OCI-LY1 (cell line): ENCODE data around the gene ARHGEF2.
"Not testable (repeated sequence)": the region's sequence is repeated elsewhere in the genome, so short reads cannot be mapped to it uniquely, and the experiment has no call there.

ENCODE experiments used
- H2AFZ ChIP-seq: fragments of 200-600 bp; sonication (generic), shearing (Covaris generic); 2 replicates; pipeline ENCODE4 v1.6.0; 2014; ENCODE audit warnings: antibody characterized with exemption, mild to moderate bottlenecking, low read length
- H3F3A ChIP-seq: fragments of 200-600 bp; sonication (generic), shearing (Covaris generic); 2 replicates; pipeline ENCODE4 v1.6.0; 2014; ENCODE audit warnings: mild to moderate bottlenecking, antibody characterized with exemption, low read length, moderate library complexity; ENCODE audit not compliant: insufficient read depth
- H3K27ac ChIP-seq: fragments of 200-600 bp; sonication (generic); 2 replicates; pipeline ENCODE4 v1.5.1; 2014; ENCODE audit warnings: low read length, mixed run types, mild to moderate bottlenecking, low read depth; ENCODE audit not compliant: poor library complexity, severe bottlenecking
- H3K27me3 ChIP-seq: fragments of 200-600 bp; sonication (generic); 2 replicates; pipeline ENCODE4 v1.6.0; 2014; ENCODE audit warnings: antibody characterized with exemption, mild to moderate bottlenecking, low read length, moderate library complexity; ENCODE audit not compliant: insufficient read depth
- H3K36me3 ChIP-seq: fragments of 200-600 bp; sonication (generic); 2 replicates; pipeline ENCODE4 v1.6.1; 2014; ENCODE audit warnings: mild to moderate bottlenecking, antibody characterized with exemption, low read length, moderate library complexity, mixed read lengths; ENCODE audit not compliant: insufficient read depth
- H3K4me1 ChIP-seq: fragments of 200-600 bp; sonication (generic); 2 replicates; pipeline ENCODE4 v1.5.1; 2014; ENCODE audit warnings: mild to moderate bottlenecking, low read length, moderate library complexity; ENCODE audit not compliant: insufficient read depth, severe bottlenecking
- H3K4me2 ChIP-seq: fragments of 200-600 bp; sonication (generic), shearing (Covaris generic); 2 replicates; pipeline ENCODE4 v1.6.1; 2014; ENCODE audit warnings: low read length
- H3K4me3 ChIP-seq: fragments of 200-600 bp; sonication (generic); 2 replicates; pipeline ENCODE4 v1.5.1; 2014; ENCODE audit warnings: low read length, low read depth, mild to moderate bottlenecking, mixed read lengths; ENCODE audit not compliant: poor library complexity, severe bottlenecking
- H3K79me2 ChIP-seq: fragments of 200-600 bp; shearing (Covaris generic); 2 replicates; pipeline ENCODE4 v1.6.1; 2016; ENCODE audit warnings: mixed run types, low read length, mixed read lengths; ENCODE audit not compliant: insufficient read depth
- H3K9ac ChIP-seq: fragments of 200-600 bp; sonication (generic), shearing (Covaris generic); 2 replicates; pipeline ENCODE4 v1.6.1; 2014; ENCODE audit warnings: mild to moderate bottlenecking, low read length, mixed read lengths
- H3K9me2 ChIP-seq: fragments of 200-600 bp; sonication (generic), shearing (Covaris generic); 2 replicates; pipeline ENCODE4 v1.6.1; 2014; ENCODE audit warnings: low read depth, mild to moderate bottlenecking, low read length, mixed read lengths
- H3K9me3 ChIP-seq: fragments of 200-600 bp; shearing (Covaris generic); 2 replicates; pipeline ENCODE4 v1.6.1; 2014; ENCODE audit warnings: low read length, mixed read lengths
- H4K20me1 ChIP-seq: fragments of 200-600 bp; sonication (generic), shearing (Covaris generic); 2 replicates; pipeline ENCODE4 v1.6.0; 2016; ENCODE audit warnings: mild to moderate bottlenecking, low read length; ENCODE audit not compliant: insufficient read depth
- CTCF ChIP-seq: fragments of 200-600 bp; sonication (generic), shearing (Covaris generic); IDR thresholded peaks from 2 replicates; pipeline ENCODE4 v1.5.1; 2017; ENCODE audit warnings: mild to moderate bottlenecking, antibody characterized with exemption, low read length, moderate library complexity, mixed read lengths
- EZH2 ChIP-seq: fragments of 200-600 bp; sonication (generic), shearing (Covaris generic); IDR thresholded peaks from 2 replicates; pipeline ENCODE4 v1.8.0; 2017; ENCODE audit warnings: borderline replicate concordance, mixed run types, mild to moderate bottlenecking, antibody characterized with exemption, low read length, moderate library complexity, mixed read lengths

Gene ARHGEF2

DNA sequence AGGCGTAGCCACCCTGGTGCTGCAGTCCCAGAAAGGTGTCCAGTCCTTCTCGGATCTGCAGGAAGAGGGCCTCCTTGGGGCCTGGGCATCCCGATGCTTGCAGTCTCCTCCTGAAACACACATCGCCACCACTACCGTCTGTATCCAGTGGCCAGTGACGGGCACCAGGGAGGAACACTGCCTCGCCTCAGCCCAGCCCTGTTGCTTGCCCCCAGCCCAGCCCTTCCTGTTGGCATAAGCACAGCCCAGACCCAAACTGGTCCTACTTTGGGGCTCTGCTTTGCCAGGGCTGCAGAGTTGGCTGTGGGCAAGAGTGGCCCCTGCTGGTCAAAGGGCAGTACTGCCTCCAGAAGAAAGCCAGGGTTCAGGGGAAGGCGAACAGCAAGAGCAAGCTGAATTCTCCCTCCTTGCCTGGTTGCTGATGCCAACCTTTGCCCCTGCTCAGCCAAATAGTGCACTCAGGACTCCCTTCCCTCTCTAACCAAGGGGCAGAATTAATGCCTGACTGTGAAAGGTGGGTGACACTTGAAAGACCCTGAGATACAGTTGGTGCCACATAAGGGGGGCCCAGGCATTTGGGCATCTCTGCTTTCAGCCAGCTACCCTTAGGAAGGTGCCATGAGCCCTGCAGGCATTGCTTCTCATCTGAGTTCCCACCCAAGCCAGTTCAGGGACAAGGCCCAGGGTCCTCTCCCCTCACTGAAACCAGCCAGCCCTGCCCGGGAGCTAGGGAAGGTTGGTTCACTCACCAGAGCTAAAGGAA, 11.1 kb upstream of the ARHGEF2 start:
- H3K9me2 ChIP-seq = no peaks in the 10 kb centered on the region
- H3F3A ChIP-seq = no peaks in the 10 kb centered on the region
- no peaks in the 10 kb centered on the region for H3K36me3 ChIP-seq
- H3K27me3 ChIP-seq = no peaks in the 10 kb centered on the region; the same call in 1 of the 2 replicates
- H3K4me1 ChIP-seq = peaks cover 16% of the 10 kb centered on the region
- H3K9me3 ChIP-seq = no peaks in the 10 kb centered on the region
- H3K79me2 ChIP-seq = no peaks in the 10 kb centered on the region
- no peaks in the 10 kb centered on the region for H4K20me1 ChIP-seq
- H3K4me2 ChIP-seq = peak overlapping the region; percentile 40; the same call in 1 of the 2 replicates
- H2AFZ ChIP-seq = no peak overlapping the region
- peak overlapping the region; percentile 7; the same call in 1 of the 2 replicates for H3K9ac ChIP-seq
- TF ChIP-seq EZH2 (no peak), CTCF (peak; percentile 96)
- no peak overlapping the region for H3K27ac ChIP-seq
- peak overlapping the region; percentile 18 for H3K4me3 ChIP-seq

DNA sequence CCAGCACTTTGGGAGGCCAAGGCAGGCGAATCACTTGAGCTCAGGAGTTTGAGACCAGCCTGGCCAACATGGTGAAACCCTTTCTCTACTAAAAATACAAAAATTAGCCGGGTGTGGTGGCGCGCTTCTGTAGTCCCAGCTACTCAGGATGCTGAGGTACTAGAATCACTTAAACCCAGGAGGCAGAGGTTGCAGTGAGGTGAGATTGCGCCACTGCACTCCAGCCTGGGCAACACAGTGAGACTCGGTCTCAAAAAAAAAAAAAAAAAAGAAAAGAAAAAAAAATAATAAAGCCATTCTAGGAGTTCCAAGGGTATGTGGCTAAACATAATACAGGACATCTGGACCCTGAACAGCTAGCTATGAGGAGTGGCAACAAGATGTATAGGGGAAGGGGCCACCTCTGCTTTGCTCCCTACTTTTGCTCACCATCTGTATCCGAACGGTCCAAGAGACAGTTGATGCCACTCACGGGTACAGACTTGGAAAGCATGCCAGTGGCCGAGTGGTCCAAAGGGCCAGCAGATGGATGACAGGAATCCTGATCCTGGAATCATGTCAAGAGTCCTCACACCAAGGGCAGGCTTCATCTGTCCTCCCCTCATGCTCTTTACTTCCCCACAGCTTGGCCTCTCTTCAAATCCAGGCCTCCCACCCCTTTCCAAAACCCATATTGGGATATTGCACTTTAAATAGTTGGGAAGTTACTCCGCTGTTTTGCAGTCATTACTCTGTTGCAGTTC, 6.7 kb upstream of the ARHGEF2 start:
- peaks cover 54% of the 10 kb centered on the region for H3K4me1 ChIP-seq
- H3K9me3 ChIP-seq, H2AFZ ChIP-seq, H3K79me2 ChIP-seq, H3F3A ChIP-seq, H3K36me3 ChIP-seq, H3K4me3 ChIP-seq, H3K9ac ChIP-seq, H3K27ac ChIP-seq, H3K4me2 ChIP-seq, H3K9me2 ChIP-seq, H4K20me1 ChIP-seq, H3K27me3 ChIP-seq: not testable (repeated sequence)

DNA sequence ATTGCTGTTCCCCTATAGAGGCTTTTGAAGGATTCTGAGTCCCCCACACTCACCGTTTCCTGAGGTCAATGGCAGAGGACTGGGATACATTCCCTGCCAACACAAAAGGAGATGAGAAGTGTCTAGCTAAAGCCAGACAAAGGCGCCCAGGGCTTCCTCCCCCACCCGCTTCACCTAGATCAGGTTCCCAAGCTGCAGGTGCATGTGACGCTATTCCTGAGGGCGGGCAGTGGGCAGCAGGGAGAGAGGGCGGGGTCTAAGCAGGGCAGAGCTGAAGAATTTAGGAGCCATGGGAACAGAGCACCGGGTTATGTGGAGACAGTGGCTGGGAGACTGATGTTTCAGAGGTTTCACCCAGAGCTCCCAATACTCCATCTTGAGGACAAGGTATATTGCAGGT, 6.0 kb upstream of the ARHGEF2 start:
- no peaks in the 10 kb centered on the region for H4K20me1 ChIP-seq
- no peaks in the 10 kb centered on the region for H3K79me2 ChIP-seq
- H3K4me2 ChIP-seq = no peak overlapping the region
- no peak overlapping the region for H2AFZ ChIP-seq
- no peak overlapping the region for H3K4me3 ChIP-seq
- peaks cover 61% of the 10 kb centered on the region for H3K4me1 ChIP-seq
- H3K9ac ChIP-seq = no peak overlapping the region
- H3K27ac ChIP-seq = peak overlapping the region; percentile 96
- H3K36me3 ChIP-seq = no peaks in the 10 kb centered on the region
- no peaks in the 10 kb centered on the region for H3K27me3 ChIP-seq
- no peaks in the 10 kb centered on the region for H3F3A ChIP-seq
- no peak for TF ChIP-seq CTCF
- no peak for TF ChIP-seq EZH2
- no peaks in the 10 kb centered on the region for H3K9me3 ChIP-seq
- H3K9me2 ChIP-seq = no peaks in the 10 kb centered on the region
